HG03354 (cell line): Measurements from ENCODE around the gene PRPH.
"Not testable (repeated sequence)": the region's sequence is repeated elsewhere in the genome, so short reads cannot be mapped to it uniquely, and the experiment has no call there.

Source experiments
- ATAC-seq: cut with Tn5 transposase; IDR thresholded peaks from one replicate; pipeline ENCODE4 v1.9.1; 2021; ENCODE audit warnings: mild to moderate bottlenecking; ENCODE audit not compliant: unreplicated experiment, poor library complexity, severe bottlenecking

Gene PRPH

GRCh38 chr12:49295082-49295936 is at the start of gene PRPH:
Gene PRPH, plus strand, starts transcription at chr12:49295147. Its CDS starts 54 bp downstream, at chr12:49295201.
- ATAC-seq: no peak

DNA sequence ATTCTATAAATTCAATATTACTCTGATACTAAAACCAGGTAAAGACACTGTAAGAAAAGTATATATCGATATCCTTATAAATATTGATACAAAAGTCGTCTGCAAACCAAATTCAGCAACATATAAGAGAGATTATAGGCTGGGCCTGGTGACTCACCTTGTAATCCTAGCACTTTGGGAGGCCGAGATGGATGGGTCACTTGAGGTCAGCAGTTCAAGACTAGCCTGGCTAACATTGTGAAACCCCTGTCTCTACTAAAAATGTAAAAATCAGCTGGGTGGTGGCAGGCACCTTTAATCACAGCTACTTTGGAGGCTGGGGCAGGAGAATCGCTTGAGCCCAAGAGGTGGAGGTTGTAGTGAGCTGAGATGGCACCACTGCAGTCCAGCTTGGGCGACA is 43.6 kb upstream of the PRPH start:
- ATAC-seq: no peak

DNA sequence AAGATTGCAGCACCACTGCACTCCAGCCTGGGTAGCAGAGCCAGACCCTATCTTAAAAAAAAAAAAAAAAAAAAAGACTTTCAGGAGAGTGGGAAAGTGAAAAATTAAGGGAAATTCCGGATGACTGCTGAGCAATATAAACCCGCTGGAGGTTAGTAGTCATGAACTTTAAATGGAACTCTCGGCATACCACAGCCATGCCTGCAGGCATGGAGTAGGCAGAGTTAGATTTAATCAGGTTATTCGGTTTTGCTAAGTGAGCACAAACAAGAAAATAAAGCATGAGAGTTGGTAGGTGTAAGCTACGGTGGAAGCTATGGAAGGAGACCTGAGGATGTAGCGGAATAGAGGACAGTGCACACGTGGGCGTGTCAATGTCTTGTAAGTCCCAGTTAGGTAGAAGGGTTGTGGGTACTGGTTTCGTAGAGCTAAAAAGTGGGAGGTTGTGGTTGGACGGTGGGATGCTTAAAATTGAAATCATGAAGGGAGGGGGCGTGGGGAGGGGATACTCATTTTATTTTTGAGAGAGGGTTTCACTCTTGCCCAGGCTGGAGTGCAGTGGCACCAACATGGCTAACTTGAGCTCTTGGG is 41.8 kb upstream of the PRPH start:
- no peak for ATAC-seq

DNA sequence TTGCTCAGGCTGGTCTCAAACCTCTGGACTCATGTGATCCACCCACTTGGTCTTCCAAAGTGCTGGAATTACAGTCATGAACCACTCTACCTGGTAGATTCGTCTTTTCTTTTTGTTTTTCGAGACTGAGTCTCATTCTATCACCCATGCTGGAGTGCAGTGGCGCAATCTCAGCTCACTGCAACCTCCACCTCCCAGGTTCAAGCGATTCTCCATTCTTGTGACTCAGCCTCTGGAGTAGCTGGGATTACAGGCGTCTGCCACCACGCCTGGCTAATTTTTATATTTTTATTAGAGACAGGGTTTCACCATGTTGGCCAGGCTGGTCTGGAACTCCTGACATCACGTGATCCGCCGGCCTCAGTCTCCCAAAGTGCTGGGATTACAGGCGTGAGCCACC is 39.5 kb upstream of the PRPH start:
- ATAC-seq: not testable (repeated sequence)

- ATAC-seq: no peak
Observed at GRCh38 chr12:49255857-49256637, 38.9 kb upstream of the PRPH start.

- not testable (repeated sequence) for ATAC-seq
Observed at GRCh38 chr12:49257508-49258184, 37.3 kb upstream of the PRPH start.

GRCh38 chr12:49259452-49259851 is 35.5 kb upstream of the PRPH start:
- ATAC-seq: no peak

DNA sequence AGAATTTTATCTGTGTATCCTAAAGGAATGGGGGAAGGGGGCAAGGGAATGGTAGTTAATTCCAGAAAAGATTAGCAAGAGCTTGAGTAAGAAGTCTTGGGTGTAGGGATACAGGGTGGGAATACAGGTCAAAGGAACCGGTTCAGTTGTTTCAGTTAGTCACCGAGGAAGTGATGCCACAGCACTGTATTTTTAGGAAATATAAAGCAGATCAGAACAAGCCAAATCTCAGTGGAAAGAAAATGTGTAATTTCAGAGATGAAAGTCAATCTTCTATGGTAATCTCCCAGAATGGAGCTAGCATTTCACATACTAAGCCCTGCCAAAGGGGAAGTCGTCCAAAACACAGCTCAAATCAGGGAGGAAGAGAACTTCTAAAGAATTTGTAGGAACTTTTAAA is 34.8 kb upstream of the PRPH start:
- no peak for ATAC-seq

GRCh38 chr12:49260571-49261363 is 34.2 kb upstream of the PRPH start:
- no peak for ATAC-seq

DNA sequence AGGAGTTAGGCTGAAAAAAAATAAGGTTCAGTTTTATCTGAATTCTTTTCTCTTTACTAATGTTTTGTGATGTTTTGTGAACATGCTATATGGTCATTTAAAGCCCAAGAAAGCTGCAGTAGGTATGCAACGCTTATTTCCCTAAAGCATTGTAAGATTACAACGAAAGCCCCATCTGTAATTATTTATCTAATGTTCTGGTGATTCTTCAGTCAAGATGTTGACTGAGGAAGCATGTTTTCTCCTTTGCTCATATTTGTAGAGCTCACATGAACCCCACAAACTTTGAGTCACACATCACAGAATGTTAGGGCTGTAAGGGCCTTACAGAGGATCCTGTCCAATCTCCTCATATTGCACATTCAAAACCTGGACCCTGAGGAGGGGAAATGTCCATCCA is 33.2 kb upstream of the PRPH start:
- ATAC-seq: no peak

DNA sequence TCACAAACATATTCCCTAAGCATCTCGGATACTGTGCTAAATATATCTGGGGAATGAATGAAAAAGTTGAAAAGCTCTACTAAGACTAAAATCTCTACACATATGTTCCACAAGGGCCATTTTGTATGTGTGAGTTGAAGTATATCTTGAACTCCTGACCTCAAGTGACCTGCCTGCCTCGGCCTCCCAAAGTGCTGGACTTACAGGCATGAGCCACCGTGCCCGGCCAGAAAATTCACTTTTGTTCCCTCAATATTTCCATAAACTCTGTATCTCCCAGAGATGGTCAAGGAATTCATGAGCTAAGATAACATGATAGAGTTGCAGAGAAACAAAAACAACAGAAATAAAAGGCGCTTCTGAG is 31.6 kb upstream of the PRPH start:
- ATAC-seq: no peak

DNA sequence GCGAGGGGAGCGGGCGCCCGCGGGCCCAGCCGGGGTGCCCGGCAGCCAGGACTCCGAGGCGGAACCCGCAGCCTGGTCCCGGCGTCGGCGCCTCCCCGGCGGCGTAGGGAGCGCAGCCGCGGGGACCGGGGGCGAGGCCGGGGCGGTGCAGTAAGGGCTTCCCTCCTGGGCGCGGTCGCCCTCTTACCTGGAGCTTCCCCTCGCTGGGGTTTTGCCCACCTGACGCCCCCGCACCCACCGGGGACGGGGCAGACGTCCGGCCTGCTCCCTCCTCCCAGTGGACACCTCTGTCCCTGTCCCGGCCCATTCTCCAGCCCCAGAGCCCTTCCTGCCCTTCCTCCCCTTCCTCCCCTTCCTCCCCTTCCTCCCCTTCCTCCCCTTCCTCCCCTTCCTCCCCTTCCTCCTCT is 30.5 kb upstream of the PRPH start:
- ATAC-seq: peak; percentile 23

DNA sequence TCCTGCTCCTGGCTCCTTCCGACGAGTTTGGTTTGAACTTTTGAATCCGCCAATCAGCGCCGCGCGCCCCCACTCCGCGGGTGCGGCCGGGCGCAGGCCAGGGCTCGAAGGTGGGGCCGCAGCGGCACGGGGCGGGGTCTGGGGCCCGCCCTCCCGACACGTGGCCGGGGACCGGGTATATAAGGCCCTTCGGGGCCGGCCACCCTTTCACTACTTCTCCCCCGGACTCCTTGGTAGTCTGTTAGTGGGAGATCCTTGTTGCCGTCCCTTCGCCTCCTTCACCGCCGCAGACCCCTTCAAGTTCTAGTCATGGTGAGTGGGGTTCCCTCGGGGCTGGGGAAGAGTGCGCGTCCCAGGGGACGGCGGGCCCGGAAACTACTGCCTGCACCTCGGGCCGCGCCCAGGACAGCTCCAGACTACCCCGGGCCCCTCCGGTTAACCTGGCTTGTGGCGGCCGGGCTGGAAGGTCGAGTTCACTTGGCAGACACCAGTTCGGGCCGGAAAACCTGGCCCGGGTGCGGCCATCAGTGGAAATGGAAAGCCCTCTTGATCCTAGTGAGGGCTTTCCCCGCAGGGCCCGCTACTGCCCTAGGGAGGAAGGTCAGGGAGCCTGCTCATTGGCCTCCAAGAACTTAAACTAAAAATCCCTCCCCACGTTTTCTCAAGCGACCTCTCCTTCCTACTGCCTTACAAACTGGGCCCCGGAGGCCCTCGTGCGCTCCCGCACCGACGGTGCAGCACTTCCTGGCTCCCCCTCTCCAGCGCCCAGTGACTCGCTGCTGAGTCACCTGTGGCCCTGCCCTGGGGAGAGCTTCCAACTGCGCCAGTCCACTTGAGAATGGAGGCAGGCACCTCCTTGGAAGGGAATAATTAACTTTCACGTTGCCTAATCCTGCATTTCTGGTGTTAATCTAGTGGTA is 29.8 kb upstream of the PRPH start, which contains the start of gene TUBA1C:
TSS of gene TUBA1C (plus strand) at position 210 of the 920 bp plus-strand sequence. CDS start at position 310, 100 bp downstream.
- peak; percentile 86 for ATAC-seq

- ATAC-seq: not testable (repeated sequence)
Observed at GRCh38 chr12:49269191-49269590, 25.8 kb upstream of the PRPH start.

GRCh38 chr12:49272790-49273725 is 21.9 kb upstream of the PRPH start:
- no peak for ATAC-seq

DNA sequence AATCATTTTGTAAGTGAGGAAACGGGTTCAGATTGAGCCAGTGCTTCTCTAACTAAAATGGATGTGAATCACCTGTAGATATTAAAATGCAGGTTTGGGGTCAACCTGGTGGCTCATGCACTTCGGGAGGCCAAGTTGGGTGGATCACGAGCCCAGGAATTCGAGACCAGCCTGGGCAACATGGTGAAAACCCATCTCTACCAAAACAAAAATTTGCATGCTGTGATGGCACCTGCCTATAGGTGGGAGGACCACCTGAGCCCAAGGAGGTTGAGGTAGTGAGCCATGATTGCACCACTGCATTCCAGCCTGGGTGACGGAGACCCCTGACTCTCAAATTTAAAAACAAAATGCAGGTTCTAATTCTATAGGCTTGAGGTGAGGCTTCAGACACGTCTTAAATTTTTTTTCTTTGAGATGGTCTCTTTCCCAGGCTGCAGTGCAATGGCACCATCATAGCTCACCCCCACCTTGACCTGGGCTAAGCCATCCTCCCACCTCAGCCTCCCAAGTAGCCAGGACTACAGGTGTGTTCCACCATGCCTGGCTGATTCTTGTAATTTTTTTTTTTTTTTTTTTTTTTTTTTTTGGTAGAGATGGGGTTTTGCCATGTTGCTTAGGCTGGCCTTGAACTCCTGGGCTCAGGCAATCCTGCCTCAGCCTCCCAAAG is 21.1 kb upstream of the PRPH start:
- ATAC-seq: no peak
